GM19372 (cell line): ENCODE data around the gene TTLL10.

Source experiments
- ATAC-seq: cut with Tn5 transposase; IDR thresholded peaks from one replicate; pipeline ENCODE4 v1.9.1; 2021; ENCODE audit warnings: mild to moderate bottlenecking, low read depth, moderate library complexity; ENCODE audit not compliant: unreplicated experiment

TTLL10 gene

DNA sequence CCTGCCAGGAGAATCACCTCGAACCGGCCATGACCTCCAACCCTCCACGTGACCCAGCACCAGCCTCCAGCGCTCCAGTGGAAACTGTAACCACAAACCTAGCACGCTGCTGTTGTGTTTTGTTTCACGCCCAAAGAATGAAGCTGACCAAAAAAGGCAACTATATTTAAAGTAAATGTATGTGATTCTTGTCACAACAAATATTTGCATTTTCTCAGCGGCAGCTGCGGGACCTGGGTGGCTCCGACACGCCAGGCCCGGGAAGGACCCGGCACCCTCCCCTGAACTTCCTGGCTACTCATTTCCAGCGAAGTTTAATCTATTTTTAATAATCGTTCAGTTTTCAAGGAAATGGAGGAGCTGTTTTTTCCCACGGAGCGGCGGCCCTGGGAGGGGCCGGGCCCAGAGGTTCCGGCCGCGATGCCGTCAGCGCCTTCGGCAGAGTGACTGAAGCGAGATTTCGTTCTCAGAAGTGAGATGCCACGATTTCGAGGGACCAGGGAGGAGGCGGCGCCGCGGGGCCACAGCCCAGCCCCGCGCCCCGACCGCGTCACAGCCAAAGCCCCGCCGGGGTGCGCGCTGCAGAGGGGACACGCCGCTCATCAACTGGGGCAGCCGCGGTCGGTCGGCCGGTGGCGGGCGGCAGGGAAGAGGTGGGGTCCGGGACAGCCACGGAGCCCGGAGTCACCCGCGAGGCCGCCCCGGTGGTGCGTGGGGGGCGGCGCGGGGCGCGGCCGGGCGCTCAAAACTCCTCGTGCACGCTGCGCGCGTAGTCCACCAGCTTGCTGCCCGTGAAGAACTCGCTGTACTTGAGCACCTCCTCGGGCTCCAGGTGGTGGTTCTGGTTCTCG is 43.3 kb downstream of the TTLL10 start:
- ATAC-seq = no peak

DNA sequence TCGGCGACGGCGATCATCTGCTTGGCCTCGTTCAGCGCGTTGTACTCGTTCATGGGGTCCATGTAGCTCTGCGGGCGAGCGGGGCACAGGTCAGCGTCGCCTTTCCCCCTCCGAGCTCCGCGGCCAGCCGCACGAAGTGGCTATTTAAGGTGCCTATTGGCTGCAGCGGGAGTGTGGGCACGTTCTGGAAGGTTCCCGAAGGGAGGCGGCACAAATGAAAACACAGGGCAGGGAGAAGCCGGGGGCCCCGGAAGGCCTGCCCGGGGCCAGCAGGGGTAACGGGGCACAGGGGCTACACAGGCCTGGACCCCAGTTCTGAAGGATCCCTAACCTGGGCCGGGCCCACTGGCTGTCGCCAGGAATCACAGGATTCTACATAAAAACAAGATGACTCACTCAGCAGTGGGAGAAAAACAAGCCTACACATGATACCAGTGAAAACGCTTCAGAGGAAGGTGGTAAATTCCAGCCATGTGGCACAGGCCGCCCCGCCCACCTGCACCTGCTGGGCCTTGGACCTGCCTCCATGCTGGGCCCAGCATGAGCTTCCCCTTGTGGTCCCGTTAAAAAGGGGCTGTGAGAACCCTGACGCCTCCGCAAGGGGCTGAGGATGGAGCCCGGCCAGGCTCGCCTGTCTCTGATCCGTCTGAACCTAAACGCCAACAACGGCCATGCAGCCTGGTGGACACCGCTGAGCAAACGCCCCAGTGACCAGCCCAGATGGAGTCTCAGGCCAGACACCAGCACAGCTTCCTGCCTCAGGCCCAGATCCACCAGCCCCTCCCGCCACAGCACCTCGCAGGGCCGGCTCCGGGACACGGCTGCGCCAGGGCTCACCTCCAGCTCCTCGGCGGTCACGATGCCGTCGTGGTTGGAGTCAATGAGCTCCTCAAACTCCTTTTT is 44.2 kb downstream of the TTLL10 start:
- no peak for ATAC-seq

DNA sequence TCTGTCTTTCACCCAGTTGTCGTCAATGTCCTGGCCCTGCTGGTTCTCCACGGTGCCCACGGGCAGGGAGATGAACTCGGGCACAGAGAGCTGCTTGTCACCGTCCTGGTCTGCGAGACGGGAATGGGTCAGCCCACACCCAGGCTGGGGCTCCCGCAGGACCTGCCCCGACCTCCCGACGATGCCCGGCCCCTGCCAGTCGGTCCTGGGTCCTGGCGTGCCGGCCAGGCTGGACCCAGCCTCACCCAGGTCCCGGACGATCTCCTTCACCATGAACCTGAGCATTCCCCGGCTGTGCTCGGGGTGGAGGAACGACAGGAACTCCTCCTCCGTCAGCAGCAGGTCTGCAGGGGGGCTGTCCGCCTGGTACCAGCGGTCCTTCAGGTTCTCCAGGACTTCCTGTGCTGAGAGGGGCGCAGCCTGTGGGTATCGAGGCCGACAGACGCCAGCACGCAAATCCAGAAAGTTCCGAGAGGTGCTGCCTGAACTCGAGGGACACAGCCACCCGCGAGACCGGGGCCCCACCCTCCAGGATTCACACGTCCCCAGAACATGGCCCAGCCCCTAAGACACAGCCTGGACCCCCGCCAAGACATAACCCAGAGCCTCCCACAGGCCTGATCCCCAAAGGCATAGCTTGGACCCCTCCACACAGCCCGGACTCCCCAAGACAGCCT is 45.0 kb downstream of the TTLL10 start:
- ATAC-seq = no peak

DNA sequence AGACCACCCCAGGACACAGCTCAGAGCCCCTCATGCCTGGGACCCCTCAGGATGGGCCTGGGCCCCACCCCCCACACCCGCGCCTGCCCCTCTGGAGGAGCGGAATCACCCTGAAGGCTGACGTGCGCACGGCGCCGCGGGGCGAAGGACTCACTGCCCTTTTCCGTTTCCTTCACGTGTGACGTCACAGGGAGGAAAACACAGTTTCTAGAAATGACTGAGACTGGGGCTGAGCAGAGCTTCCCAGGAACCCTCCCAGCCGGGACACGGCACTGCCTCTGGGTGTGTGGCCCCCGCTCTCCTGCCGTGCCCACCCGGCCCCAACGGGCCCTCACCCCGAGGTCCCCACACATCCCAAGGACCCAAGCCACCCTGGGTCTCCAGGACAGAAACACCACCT is 45.7 kb downstream of the TTLL10 start:
- no peak for ATAC-seq

DNA sequence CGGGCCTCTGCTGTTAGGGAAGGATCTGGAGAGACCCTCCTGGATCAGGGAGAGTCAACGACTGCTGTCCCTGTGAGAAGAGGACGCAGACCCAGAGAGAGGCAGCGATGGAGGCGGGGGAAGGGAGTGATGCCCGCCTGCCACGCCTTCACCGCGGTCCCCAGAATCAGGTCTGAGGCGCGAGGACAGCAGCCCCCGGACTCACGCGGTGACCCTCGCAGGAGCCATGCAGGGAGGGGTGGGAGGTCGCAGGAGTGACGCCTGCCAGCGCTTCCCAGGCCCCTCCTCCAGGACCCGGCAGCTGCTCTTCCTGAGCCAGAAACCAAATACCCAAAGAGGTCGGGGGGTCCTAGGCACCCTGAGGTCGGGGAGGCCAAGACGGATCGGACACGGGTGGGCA is 46.5 kb downstream of the TTLL10 start:
- no peak for ATAC-seq

DNA sequence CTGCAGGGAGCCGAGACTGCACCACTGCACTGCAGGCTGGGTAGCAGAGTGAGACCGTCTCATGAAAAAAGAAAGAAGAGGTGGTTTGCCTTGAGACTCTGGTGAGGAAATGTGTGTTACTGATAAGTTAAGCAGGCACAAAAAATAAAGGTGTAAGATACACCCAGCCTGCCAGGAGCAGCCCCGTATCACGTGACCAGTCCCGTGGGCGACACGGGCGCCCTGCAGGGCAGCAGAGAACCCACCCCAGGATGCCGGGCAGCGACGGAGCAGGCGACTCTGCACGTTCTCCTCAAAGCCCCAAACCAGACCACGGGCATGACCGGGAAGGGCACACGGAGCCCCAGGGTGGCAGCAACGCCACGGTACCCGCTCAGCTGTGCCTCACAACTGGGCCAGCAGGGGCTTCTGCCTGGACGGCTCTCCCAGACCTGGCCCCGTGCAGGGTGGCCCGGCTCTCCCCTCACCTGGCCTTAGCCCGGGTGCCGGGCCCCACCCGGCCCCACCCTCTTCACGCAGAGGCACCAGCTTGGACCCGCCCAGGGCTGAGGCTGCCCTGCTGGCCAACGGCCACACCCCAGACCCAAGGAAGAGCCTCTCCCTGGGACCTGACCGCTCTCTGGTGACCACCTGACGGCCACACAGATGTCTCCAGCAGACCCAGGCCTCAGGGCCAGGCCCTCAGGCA is 48.4 kb downstream of the TTLL10 start:
- no peak for ATAC-seq

DNA sequence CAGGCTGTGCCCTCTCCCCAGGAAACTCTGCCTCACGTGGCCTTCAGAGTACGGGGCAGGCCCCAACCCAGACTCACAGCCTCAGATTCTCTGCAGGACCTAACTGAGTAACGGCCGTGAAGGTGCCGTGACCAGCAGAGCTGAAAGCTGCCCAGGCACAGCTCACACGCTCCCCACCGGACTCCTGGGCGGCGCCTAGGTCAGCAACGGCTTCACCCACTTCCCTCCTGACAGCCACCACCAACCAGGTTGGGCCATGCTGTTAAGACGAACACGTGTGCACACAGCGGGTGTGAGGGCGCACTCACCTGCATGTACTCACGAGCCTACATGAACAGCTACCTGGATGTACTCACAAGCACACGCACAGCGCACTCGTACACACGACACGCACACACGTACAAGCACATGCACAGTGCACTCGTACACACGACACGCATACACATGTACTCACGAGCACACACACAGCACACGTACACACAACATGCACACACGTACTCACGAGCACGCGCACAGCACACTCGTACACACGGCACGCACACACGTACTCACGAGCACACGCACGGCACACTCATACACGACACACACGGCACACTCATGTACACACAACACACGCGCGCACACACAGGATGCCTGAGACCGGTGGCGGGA is 49.0 kb downstream of the TTLL10 start:
- ATAC-seq = no peak

DNA sequence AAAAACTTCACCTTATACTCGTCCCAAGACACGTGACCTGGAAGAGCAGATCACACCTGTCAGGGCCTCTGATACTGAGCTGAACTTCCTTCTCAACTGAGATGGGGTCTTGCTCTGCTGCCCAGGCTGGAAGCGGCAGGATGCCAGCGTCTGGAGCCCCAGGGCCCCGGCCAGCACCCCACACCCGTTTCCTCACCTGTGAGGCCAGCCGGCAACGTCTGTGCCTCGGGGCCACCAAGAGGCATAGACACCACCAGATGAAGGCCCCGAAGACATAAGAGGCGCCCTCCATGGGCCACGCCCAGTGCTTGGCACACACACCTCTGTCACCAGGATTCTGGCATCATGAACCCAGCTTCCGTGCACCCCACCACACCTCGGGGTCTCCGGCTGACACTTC is 49.6 kb downstream of the TTLL10 start:
- no peak for ATAC-seq

DNA sequence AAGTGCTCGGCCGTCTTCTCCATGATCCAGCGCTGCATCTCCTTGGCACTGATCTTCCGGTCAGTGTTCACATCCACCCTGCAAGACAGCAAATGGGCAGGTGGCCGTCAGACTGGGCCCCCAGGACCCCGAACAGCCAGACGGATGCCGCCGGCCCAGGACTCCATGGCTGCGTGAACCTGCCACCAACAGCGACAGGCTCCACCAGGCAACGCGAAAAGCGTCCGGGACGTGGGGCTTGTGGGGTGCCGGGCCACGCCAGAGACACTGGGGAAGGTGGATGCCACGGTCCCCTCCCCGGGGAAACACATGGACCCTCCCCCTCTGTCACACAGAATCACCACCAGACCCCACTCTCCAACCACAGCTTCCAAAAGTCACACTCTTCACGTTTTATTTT is 50.2 kb downstream of the TTLL10 start:
- ATAC-seq = no peak

DNA sequence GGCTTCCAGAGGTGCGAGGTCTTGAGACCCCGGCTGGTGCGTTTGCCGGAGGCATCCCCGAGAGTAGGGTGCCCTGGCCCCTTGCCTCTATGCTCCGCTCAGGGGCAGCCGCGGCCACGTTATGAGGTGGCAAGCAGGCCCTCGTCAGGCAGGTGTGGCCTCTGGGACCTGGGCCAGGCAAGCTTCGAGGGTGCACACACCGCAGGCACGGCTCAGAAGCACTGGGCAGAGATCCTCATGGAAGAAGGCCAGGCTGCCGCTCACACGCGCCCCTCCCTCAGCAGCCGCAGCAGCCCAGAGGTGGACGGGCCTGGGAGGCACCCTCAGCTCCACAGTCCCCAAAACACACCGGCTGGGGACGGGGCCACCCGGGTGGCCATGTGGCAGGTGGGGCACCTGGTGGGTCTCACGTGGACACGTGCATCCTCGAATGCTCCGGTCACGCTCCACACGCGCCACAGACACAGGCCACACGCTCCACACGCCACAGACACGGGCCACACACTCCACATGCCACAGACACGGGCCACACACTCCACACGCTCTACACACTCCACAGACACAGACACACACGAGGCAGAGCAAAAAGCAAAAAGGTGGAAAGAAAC is 51.7 kb downstream of the TTLL10 start:
- no peak for ATAC-seq

DNA sequence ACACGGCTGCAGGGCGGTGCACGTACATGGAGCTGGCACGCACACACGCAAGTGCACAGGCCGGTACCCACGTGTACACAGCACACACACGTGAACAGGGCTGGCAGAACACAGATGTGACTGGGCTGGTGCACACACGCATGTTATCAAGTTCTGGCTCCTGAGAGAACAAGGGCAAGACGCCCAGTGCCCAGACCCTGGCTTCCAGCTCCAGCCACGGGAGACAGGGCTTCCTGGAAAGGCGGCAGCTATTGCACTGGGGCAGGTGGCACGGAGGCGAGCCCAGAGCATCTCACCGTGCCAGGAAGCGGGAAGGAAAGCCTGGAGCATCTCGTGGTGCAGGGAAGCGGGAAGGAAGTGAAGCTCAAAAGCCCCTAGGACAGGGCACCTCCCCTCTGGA is 52.2 kb downstream of the TTLL10 start:
- no peak for ATAC-seq

DNA sequence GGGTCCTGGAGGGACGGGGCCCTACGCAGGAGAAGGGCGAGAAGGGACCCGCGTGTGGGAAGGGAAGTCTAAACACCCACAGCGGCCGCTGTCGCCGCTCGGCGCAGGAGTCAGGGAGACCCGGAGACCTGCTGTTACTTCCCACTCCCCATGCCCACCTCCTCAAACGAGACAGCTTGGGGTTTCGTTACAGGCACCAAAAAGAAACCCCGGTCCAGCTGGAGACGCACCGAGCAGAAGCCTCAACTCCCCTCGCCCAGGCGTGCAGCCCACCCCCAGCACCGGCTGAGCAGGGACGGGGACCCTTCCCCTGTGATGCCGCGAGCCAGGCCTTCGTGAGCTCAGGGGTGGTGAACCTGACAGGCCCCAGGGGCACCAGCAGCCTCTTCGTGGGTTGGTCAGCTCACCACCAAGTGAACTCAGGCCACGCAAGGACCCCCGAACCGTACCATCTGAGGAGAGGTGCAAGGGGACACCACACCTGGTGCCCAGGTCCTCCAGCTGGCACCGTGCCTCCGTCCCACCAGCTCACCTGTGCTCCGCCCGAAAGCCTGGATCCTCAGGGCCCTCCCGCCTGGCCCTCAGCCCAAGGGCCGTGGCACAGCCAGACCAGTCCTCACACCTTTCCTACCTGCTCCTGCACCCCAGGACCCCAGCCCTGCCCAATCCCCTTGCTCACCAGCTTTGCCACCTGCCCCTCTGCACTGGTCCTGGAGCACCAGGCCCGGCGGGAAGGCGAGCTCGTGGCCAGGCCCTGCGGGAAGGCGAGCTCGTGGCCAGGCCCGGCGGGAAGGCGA is 53.1 kb downstream of the TTLL10 start:
- ATAC-seq = no peak

DNA sequence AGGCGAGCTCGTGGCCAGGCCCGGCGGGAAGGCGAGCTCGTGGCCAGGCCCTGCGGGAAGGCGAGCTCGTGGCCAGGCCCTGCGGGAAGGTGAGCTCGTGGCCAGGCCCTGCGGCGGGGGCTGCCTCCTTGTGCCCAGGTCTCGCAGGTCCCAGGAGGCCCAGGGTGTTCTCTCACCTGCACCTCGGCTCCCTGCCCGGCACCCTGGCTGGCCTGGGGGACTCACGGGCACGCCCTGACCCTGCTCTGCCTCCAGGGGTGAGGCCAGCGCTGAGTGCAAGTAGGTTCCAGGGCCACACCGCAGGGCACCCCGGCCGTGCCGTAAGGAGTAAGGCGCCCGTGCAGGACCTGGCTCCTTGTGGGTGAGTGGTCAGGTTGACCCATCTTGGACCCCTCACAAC is 53.7 kb downstream of the TTLL10 start:
- no peak for ATAC-seq

DNA sequence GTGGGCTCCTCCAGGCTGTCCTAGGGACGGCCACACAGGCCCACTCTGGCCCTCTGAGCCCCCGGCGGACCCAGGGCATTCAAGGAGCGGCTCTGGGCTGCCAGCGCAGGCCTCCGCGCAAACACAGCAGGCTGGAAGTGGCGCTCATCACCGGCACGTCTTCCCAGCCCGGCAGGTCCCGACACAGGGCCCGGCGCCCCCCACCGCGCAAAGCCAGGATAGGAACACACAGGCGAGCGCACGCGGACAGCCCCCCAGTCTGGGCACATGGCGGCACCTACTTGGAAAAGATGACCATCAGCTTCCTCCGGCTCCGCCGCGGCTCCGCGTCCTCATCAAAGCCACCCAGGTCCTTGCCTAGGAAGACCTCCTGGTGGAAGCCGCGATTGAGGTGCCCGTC is 54.5 kb downstream of the TTLL10 start:
- no peak for ATAC-seq

DNA sequence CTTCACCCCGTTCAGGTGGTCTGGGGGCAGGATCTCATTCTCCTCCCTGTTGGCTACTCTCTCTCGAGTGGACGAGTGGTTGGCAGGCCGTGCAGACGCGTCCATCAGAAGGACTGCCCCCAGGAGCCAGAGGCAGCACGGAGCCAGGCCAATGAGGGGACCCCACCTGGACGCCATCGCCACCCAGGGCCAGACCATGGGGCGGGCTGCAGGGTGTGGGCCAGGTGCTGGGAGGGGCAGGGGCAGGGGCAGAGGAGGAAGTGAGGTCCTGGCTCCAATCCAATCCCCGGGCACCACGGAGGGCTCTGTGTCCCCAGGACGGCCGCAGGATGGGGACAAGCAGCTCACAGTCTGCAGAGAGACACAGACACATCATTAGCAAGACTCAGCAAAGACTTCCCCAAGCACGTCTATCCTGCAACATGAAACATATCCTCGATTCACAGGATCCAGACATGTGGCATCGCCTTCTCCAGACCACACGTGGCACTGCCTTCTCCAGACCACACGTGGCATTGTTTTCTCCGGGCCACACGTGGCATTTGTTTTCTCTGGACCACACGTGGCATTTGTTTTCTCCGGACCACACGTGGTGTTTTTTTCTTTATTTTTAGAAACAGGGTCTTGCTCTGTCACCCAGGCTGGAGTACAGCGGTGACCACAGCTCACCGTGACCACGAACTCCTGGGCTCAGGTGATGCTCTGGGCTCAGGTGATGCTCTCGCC is 55.1 kb downstream of the TTLL10 start:
- no peak for ATAC-seq

DNA sequence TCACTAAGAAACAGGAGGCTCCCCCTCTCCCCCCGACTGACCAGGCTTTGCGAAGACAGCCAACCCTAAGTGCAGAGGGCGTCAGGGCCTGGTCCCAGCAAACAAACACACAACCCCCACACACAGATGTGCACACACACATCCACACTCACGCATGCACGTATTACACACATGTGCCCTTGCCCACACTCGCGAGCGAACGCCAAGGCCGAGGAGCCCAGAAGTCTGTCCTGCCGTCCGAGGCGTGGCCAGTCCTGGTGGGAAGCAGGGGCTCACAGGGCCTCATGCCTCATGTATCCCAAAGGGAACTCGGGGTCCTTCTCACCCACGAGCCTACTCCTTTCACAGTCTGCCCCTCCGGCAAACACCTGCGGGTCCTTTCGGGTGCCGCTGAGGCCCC is 56.1 kb downstream of the TTLL10 start:
- no peak for ATAC-seq

DNA sequence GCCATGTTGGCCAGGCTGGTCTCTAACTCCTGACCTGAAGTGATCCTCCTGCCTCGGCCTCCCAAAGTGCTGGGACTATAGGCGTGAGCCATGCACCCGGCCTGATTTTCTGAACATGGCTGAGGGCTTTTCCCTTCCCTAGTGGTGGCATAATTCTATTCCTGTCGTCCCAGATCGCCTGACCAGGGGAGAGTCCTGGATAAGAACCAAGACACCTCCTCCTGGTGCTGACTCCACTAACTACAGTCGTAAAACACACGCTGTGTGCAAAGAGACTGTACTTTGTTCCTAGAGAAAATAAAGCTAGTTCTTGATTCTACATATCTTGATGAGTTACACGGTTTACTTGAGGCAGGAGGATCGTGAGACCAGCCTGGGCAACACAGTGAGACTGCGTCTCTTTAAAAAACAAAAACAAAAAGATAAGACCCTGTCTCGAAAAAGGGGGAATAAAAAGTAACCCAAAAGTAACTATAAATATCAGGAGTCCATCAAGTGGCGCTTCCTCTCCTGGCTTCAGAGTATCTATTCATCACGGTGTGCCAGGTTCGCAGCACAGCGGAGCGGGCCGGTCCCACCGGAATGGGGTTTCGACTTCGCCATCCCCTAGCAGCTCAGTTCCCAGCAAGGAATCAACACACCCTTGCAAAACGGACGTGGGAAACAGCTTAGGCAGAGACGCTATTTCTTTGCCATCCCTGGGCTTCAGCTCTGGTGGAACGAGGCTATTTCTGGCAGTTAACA is 57.1 kb downstream of the TTLL10 start:
- no peak for ATAC-seq
